HG02981 (cell line): ENCODE measurements around the gene VILL.

Experiments
- ATAC-seq: cut with Tn5 transposase; IDR thresholded peaks from one replicate; pipeline ENCODE4 v1.9.1; 2021; ENCODE audit warnings: mild to moderate bottlenecking, moderate library complexity; ENCODE audit not compliant: unreplicated experiment

Gene VILL

GRCh38 chr3:37990527-37990926, at the start of gene VILL:
TSS of gene VILL (plus strand) at chr3:37990786. CDS start at chr3:37993673, 2,887 bp downstream.
- no peak for ATAC-seq

- ATAC-seq, result no peak
Observed at GRCh38 chr3:37941608-37942508, 48.7 kb upstream of the VILL start.

GRCh38 chr3:37942646-37943045, 47.9 kb upstream of the VILL start:
- no peak for ATAC-seq

- ATAC-seq, result no peak
Observed at GRCh38 chr3:37943126-37943525, 47.5 kb upstream of the VILL start.

GRCh38 chr3:37943631-37944314, 46.8 kb upstream of the VILL start:
- no peak for ATAC-seq

- ATAC-seq, result no peak
Observed at GRCh38 chr3:37944391-37944842, 46.2 kb upstream of the VILL start.

GRCh38 chr3:37945156-37945806, 45.3 kb upstream of the VILL start:
- no peak for ATAC-seq

GRCh38 chr3:37945807-37946530, 44.6 kb upstream of the VILL start:
- ATAC-seq, result no peak

- ATAC-seq, result no peak
Observed at GRCh38 chr3:37946531-37946889, 44.1 kb upstream of the VILL start.

GRCh38 chr3:37949866-37950265, 40.7 kb upstream of the VILL start:
- no peak for ATAC-seq

GRCh38 chr3:37952564-37952963, 38.0 kb upstream of the VILL start:
- no peak for ATAC-seq

- ATAC-seq, result no peak
Observed at GRCh38 chr3:37953226-37953625, 37.4 kb upstream of the VILL start.

- ATAC-seq, result no peak
Observed at GRCh38 chr3:37953707-37954394, 36.7 kb upstream of the VILL start.

GRCh38 chr3:37954881-37955280, 35.7 kb upstream of the VILL start:
- no peak for ATAC-seq

GRCh38 chr3:37955918-37956707, 34.5 kb upstream of the VILL start:
- ATAC-seq, result no peak

- ATAC-seq, result no peak
Observed at GRCh38 chr3:37956723-37957538, 33.7 kb upstream of the VILL start.

- ATAC-seq, result no peak
Observed at GRCh38 chr3:37957539-37957936, 33.0 kb upstream of the VILL start.

GRCh38 chr3:37961622-37962431, 28.8 kb upstream of the VILL start:
- no peak for ATAC-seq
